H1 (cell line): ENCODE data around the gene TNFSF12. TPM values are rescaled to one million over a fixed set of nuclear protein-coding genes. Genes with fewer than 3 reads are reported as not detected.

Experiments used
- GABPA ChIP-seq: IDR thresholded peaks from 2 replicates; pipeline ENCODE4 v1.6.1; 2011; ENCODE audit warnings: mild to moderate bottlenecking, low read length, moderate library complexity, borderline replicate concordance; ENCODE audit not compliant: insufficient read depth
- HDAC2 ChIP-seq, 2 experiments: fragments of 300-600 bp in 1 of 2; sonication (generic) in 1 of 2; IDR thresholded peaks; 2 replicates each; pipeline ENCODE4 v1.6.1; 2011 to 2012; ENCODE audit warnings: low read depth in 2 of 2, low read length in 2 of 2, mild to moderate bottlenecking in 2 of 2, moderate library complexity in 2 of 2, borderline replicate concordance in 1 of 2, inconsistent platforms in 1 of 2
- KDM1A ChIP-seq: fragments of 200-600, 300-600 bp; sonication (generic); IDR thresholded peaks from 2 replicates; pipeline ENCODE4 v1.7.1; 2016; ENCODE audit warnings: mild to moderate bottlenecking, low read length, borderline replicate concordance
- PHF8 ChIP-seq: fragments of 200-600 bp; sonication (generic); conservative IDR thresholded peaks from 2 replicates; pipeline ENCODE4 v1.7.1; 2012; ENCODE audit warnings: low read depth, mild to moderate bottlenecking, inconsistent platforms, low read length, moderate library complexity
- POU5F1 ChIP-seq: IDR thresholded peaks from 2 replicates; pipeline ENCODE4 v1.6.1; 2011; ENCODE audit warnings: low read depth, mild to moderate bottlenecking, low read length, moderate library complexity
- RAD21 ChIP-seq, 2 experiments: IDR thresholded peaks in 1 of 2; conservative IDR thresholded peaks in 1 of 2; 2 replicates each; pipeline ENCODE4 v1.6.1; 2011; ENCODE audit warnings: low read depth in 2 of 2, low read length in 2 of 2, improper control_type of control experiment in 1 of 2, inconsistent platforms in 1 of 2, mild to moderate bottlenecking in 1 of 2, moderate library complexity in 1 of 2
- TAF1 ChIP-seq: IDR thresholded peaks from 2 replicates; pipeline ENCODE4 v1.6.1; 2011; ENCODE audit warnings: mild to moderate bottlenecking, low read depth, low read length
- TCF12 ChIP-seq: IDR thresholded peaks from 2 replicates; pipeline ENCODE4 v1.6.1; 2011; ENCODE audit warnings: low read depth, mild to moderate bottlenecking, low read length
- USF2 ChIP-seq: IDR thresholded peaks from 2 replicates; pipeline ENCODE4 v1.6.1; 2011; ENCODE audit warnings: low read length, improper control_type of control experiment
- polyA plus RNA-seq, 7 experiments: library from polyadenylated mRNA; depleted of rRNA in 3 of 7; stranded (reverse) in 5 of 7; unstranded in 2 of 7; fragments of >200 nt in 5 of 7; fragments of 200-250 nt in 2 of 7; gene quantifications; 1 replicate in 5 of 7; 2 replicates in 1 of 7; 4 replicates in 1 of 7; pipeline versions ENCODE4 v1.2.1 to v1.2.3, GENCODE V29; 2011 to 2013; ENCODE audit warnings: missing spikeins in 2 of 7, mixed read lengths in 2 of 7
- total RNA-seq: library from RNA; stranded (reverse); fragmentation: NEBNext Ultra II Directional; extraction: Animal tissue kit (Norgen Biotek cat#: 25700); gene quantifications from 2 replicates; pipeline ENCODE4 v1.2.1, GENCODE V29; 2021
- TF ChIP-seq, protein P1 (sequence below): IDR thresholded peaks from 2 replicates; pipeline ENCODE4 v1.6.1; 2012; ENCODE audit warnings: low read length, inconsistent platforms

Gene TNFSF12
- total and polyA plus RNA-seq, 2 of the 8 experiments (the other 6 are each of a cell fraction or from before 2014, with no cell fraction given), result 7.2 to 9.6 TPM

- TF ChIP-seq, protein P1, sequence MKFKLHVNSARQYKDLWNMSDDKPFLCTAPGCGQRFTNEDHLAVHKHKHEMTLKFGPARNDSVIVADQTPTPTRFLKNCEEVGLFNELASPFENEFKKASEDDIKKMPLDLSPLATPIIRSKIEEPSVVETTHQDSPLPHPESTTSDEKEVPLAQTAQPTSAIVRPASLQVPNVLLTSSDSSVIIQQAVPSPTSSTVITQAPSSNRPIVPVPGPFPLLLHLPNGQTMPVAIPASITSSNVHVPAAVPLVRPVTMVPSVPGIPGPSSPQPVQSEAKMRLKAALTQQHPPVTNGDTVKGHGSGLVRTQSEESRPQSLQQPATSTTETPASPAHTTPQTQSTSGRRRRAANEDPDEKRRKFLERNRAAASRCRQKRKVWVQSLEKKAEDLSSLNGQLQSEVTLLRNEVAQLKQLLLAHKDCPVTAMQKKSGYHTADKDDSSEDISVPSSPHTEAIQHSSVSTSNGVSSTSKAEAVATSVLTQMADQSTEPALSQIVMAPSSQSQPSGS, result no peak
- peak; percentile 38; the same call in 1 of the 2 replicates for TF ChIP-seq PHF8
- TF ChIP-seq USF2, result no peak
- TF ChIP-seq POU5F1, result no peak
- 0 out of 4 replicates have a peak, but pooled peaks of 1 of the 2 experiments have one; percentile 7 for TF ChIP-seq RAD21 (IDR thresholded peaks at IDR 0.05 in 1 of 2, conservative IDR thresholded peaks at IDR 0.05 in 1 of 2; ENCODE audit: low read depth in 2 of 2, low read length in 2 of 2)
- 0 out of 2 replicates have a peak, but pooled peaks have one; percentile 31 for TF ChIP-seq TCF12
- TF ChIP-seq TAF1, result no peak
- no peak for TF ChIP-seq GABPA
- TF ChIP-seq HDAC2 (IDR thresholded peaks at IDR 0.05; ENCODE audit: borderline replicate concordance in 1 of 2, low read depth in 2 of 2, low read length in 2 of 2), result 0 out of 4 replicates have a peak, but pooled peaks of 1 of the 2 experiments have one; percentile 53
- no peak for TF ChIP-seq KDM1A
These were observed at the start of gene TNFSF12 (continued) for GRCh38 chr17:7548585-7549400.
